Sigmoid colon (tissue), 4 donors: ENCODE results near the gene OTX1.

Source experiments
- EP300 ChIP-seq, 4 donors: sonication (generic); formaldehyde crosslinking; IDR thresholded peaks; one replicate each; pipeline ENCODE4 v1.6.1; 2017; ENCODE audit warnings: antibody characterized with exemption in 4 of 4
- POLR2A ChIP-seq, 2 donors: fragments of 450-650 bp; IDR thresholded peaks; one replicate each; pipeline ENCODE4 v1.6.1; 2016; ENCODE audit warnings: antibody characterized with exemption in 2 of 2, mild to moderate bottlenecking in 2 of 2, moderate library complexity in 2 of 2
- POLR2AphosphoS5 ChIP-seq, 4 donors: sonication (generic); formaldehyde crosslinking; IDR thresholded peaks; one replicate each; pipeline ENCODE4 v1.6.1; 2017; ENCODE audit warnings: antibody characterized with exemption in 4 of 4
- TF ChIP-seq, protein P1 (sequence below), 4 experiments: fragments of 450-650 bp in 3 of 4; fragments of 200-600 bp in 1 of 4; IDR thresholded peaks; one replicate each; pipeline ENCODE4 v1.5.1; 2016 to 2019; ENCODE audit warnings: antibody characterized with exemption in 4 of 4, mild to moderate bottlenecking in 3 of 4, moderate library complexity in 2 of 4

DNA sequence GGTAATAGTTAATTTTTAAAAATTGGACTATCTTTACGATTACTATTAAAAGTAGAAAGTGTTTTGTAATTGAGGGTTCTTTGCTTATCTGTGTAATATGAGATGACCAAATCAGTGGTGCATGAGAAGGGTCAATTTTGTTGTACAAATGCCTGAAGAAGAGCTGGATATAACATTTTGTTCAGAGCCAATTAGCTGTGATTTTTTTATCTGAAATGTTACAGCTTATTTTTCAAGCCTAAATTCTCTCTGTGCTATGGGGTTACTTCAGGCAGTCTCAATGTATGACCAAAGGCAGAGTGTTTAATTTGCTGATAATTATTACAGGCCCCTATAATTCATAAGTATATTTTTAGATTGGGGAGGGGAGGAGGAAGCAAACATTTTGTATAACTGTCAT is 41.8 kb downstream of the OTX1 start:
- TF ChIP-seq, protein P1, sequence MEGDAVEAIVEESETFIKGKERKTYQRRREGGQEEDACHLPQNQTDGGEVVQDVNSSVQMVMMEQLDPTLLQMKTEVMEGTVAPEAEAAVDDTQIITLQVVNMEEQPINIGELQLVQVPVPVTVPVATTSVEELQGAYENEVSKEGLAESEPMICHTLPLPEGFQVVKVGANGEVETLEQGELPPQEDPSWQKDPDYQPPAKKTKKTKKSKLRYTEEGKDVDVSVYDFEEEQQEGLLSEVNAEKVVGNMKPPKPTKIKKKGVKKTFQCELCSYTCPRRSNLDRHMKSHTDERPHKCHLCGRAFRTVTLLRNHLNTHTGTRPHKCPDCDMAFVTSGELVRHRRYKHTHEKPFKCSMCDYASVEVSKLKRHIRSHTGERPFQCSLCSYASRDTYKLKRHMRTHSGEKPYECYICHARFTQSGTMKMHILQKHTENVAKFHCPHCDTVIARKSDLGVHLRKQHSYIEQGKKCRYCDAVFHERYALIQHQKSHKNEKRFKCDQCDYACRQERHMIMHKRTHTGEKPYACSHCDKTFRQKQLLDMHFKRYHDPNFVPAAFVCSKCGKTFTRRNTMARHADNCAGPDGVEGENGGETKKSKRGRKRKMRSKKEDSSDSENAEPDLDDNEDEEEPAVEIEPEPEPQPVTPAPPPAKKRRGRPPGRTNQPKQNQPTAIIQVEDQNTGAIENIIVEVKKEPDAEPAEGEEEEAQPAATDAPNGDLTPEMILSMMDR (IDR thresholded peaks at IDR 0.05): no peak
- TF ChIP-seq POLR2AphosphoS5 (IDR thresholded peaks at IDR 0.05) (no peak), POLR2A (IDR thresholded peaks at IDR 0.05) (no peak), EP300 (IDR thresholded peaks at IDR 0.05) (no peak)
